Brain microvascular endothelial cell (primary cell): ENCODE data around the gene NEDD9.

Experiments
- DNase-seq: peaks from one replicate; pipeline ENCODE4 v3.0.0-alpha.2; 2020
- H3K27ac ChIP-seq: fragments of 250-450 bp; sonication (Bioruptor Pico); 2 replicates; pipeline ENCODE4 v1.5.1; 2020; ENCODE audit warnings: mild to moderate bottlenecking, moderate library complexity
- H3K27me3 ChIP-seq: fragments of 250-450 bp; sonication (Bioruptor Pico); replicated peaks from 2 replicates; pipeline ENCODE4 v1.5.1; 2020; ENCODE audit warnings: mild to moderate bottlenecking
- H3K36me3 ChIP-seq: fragments of 250-450 bp; sonication (Bioruptor Pico); replicated peaks from 2 replicates; pipeline ENCODE4 v1.5.1; 2020; ENCODE audit warnings: mild to moderate bottlenecking
- H3K4me3 ChIP-seq: 2 replicates; pipeline ENCODE4 v1.5.1; 2011; ENCODE audit warnings: low read depth, mild to moderate bottlenecking, control low read depth, low read length, moderate library complexity
- in situ Hi-C: cut with HindIII; loops from 2 replicates; pipeline ENCODE4 v1.10.0; 2017; ENCODE audit warnings: low sequenced_read_pairs, low pct_ligation_motif_present
- TF ChIP-seq, protein P1 (sequence below): IDR thresholded peaks from 2 replicates; pipeline ENCODE4 v1.5.1; 2011; ENCODE audit warnings: low read depth, mild to moderate bottlenecking, moderate library complexity, low read length, control low read depth, inconsistent platforms; ENCODE audit errors: missing control alignments

NEDD9 gene

DNA sequence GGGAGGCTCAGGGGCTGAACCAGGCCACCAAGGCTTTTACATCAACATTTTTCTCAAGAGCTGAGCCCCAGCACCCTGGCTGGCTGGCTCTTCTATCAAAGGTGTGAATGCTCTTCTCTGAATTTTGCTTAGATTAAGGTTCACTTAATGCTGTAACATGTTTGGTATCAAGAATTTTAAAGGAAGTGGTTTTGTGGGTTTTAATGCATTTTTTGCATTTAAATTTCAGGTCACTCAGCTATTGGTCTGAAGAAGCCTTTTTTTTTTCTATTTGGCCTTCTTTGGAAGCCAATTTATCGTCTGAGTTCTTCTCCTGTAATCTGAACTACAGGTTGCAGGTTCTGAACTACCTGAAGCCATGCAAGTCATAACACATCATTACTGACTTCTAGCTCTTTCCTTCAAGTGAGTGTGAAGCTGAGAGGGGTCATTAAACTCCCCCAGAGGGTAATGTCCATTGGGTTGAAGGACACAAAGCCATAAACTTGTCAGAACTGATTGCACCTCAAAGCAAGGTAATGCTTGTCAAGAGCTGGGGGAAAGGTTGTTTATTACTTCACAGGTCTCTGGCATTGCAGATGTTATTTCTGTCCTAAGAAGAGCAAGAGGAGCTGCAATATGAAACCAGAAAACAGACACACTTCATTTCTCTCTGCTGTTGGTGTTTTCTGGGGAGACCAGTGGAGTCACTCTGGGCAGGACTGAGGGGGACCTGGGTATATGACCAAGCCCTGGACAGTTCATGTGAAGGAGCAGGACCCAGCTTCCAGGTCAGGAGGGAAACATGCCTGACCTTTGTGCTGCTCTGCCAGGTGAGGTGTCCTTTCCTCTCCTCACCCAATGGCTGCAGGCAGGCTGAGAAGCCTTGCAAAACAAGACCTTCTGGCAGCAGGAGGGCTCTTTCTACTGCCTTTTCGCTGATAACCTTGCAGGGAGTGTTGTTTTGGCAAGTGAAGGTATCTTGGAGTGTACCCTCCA lies 26.1 kb upstream of the NEDD9 start:
- in situ Hi-C loops = no loop called here
- no peaks in the 10 kb centered on the region for H3K27me3 ChIP-seq
- no peaks in the 10 kb centered on the region for H3K36me3 ChIP-seq
- TF ChIP-seq, protein P1, sequence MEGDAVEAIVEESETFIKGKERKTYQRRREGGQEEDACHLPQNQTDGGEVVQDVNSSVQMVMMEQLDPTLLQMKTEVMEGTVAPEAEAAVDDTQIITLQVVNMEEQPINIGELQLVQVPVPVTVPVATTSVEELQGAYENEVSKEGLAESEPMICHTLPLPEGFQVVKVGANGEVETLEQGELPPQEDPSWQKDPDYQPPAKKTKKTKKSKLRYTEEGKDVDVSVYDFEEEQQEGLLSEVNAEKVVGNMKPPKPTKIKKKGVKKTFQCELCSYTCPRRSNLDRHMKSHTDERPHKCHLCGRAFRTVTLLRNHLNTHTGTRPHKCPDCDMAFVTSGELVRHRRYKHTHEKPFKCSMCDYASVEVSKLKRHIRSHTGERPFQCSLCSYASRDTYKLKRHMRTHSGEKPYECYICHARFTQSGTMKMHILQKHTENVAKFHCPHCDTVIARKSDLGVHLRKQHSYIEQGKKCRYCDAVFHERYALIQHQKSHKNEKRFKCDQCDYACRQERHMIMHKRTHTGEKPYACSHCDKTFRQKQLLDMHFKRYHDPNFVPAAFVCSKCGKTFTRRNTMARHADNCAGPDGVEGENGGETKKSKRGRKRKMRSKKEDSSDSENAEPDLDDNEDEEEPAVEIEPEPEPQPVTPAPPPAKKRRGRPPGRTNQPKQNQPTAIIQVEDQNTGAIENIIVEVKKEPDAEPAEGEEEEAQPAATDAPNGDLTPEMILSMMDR = no peak
- H3K4me3 ChIP-seq = no peak overlapping the region
- no peak for DNase-seq
- no peak overlapping the region for H3K27ac ChIP-seq

DNA sequence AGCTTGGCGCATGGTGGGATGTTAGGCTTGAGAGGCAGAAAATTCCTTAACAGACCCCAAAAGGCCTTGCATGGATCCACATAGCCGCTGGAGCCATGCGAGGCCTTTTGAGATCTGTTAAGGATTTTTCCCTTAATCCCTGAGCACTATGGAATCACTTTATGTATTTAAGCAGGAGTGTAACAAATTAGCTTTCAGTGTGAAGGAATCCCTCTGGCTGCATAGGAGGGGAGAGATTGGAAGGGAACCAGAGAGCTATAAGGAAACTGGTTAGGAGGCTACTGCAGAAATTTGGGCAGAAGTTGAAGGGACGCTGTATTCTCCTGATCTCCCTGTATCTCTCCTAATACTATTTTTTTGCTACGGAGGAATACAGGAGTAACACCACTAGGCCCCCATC lies 23.1 kb upstream of the NEDD9 start:
- in situ Hi-C loops = no loop called here
- Histone ChIP-seq H3K27me3 (no peaks in the 10 kb centered on the region), H3K4me3 (no peak overlapping the region), H3K36me3 (no peaks in the 10 kb centered on the region), H3K27ac (no peak overlapping the region)
- TF ChIP-seq, protein P1 = no peak
- DNase-seq = no peak

- H3K4me3 ChIP-seq = no peak overlapping the region
- H3K27me3 ChIP-seq = no peaks in the 10 kb centered on the region
- no peaks in the 10 kb centered on the region for H3K36me3 ChIP-seq
- DNase-seq = peak; percentile 28
- no peak overlapping the region for H3K27ac ChIP-seq
- in situ Hi-C loops = no loop called here
- TF ChIP-seq, protein P1 = no peak
Observed at GRCh38 chr6:11253594-11253993, 21.1 kb upstream of the NEDD9 start.

GRCh38 chr6:11251553-11252360 lies 19.3 kb upstream of the NEDD9 start:
- Histone ChIP-seq H3K27me3 (no peaks in the 10 kb centered on the region), H3K4me3 (no peak overlapping the region), H3K27ac (peak overlapping the region; percentile 6), H3K36me3 (no peaks in the 10 kb centered on the region)
- in situ Hi-C loops = no loop called here
- peak; percentile 72 for DNase-seq
- TF ChIP-seq, protein P1 = no peak

GRCh38 chr6:11250108-11250507 lies 17.6 kb upstream of the NEDD9 start:
- Histone ChIP-seq H3K27ac (no peak overlapping the region), H3K27me3 (no peaks in the 10 kb centered on the region), H3K4me3 (no peak overlapping the region), H3K36me3 (no peaks in the 10 kb centered on the region)
- no peak for DNase-seq
- in situ Hi-C loops = no loop called here
- TF ChIP-seq, protein P1 = no peak
